Esophagus muscularis mucosa (tissue), 3 donors: Measurements from ENCODE around the gene MED13L.

Experiments
- CTCF ChIP-seq, 3 experiments: fragments of 200-600 bp in 2 of 3; fragments of 450-650 bp in 1 of 3; sonication (generic) in 2 of 3; IDR thresholded peaks; one replicate each; pipeline ENCODE4 v1.5.1; 2017 to 2019; ENCODE audit warnings: antibody characterized with exemption in 3 of 3, mild to moderate bottlenecking in 2 of 3, moderate library complexity in 1 of 3
- POLR2A ChIP-seq: fragments of 450-650 bp; IDR thresholded peaks from one replicate; pipeline ENCODE4 v1.6.1; 2017; ENCODE audit warnings: antibody characterized with exemption, moderate library complexity, mild to moderate bottlenecking, low read depth

GRCh38 chr12:116236976-116237375 lies 40.5 kb downstream of the MED13L start:
- TF ChIP-seq CTCF (IDR thresholded peaks at IDR 0.05) (no peak), POLR2A (no peak)
